GM13977 (cell line): ENCODE measurements around the gene SUSD1.
A peak's percentile ranks its signal among the peaks of the same experiment; 100 is the strongest.

Source experiments
- DNase-seq: peaks from one replicate; pipeline ENCODE4 v3.0.0; 2012; ENCODE audit warnings: low spot score
- CTCF ChIP-seq: IDR thresholded peaks from 2 replicates; pipeline ENCODE4 v1.5.1; 2012; ENCODE audit warnings: mild to moderate bottlenecking, control low read depth; ENCODE audit not compliant: insufficient read depth; ENCODE audit errors: extremely low read depth, missing control alignments
- in situ Hi-C: fragments of 300-500 bp; cut with MboI; formaldehyde crosslinking; loops from one replicate; pipeline ENCODE4 v1.12.0; 2022; ENCODE audit warnings: low sequenced_read_pairs, low pct_unique_long_range_greater_than_20kb, mixed read lengths, inconsistent platforms; ENCODE audit not compliant: unreplicated experiment

The SUSD1 gene

GRCh38 chr9:112042769-112043168, 132.3 kb downstream of the SUSD1 start:
- DNase-seq: no peak
- in situ Hi-C loops: no loop called here
- no peak for TF ChIP-seq CTCF

GRCh38 chr9:112042244-112042638, 132.9 kb downstream of the SUSD1 start:
- TF ChIP-seq CTCF: no peak
- in situ Hi-C loops: no loop called here
- DNase-seq: no peak

GRCh38 chr9:112041536-112042243, 133.4 kb downstream of the SUSD1 start:
- no peak for DNase-seq
- no peak for TF ChIP-seq CTCF
- in situ Hi-C loops: no loop called here

GRCh38 chr9:112041199-112041535, 133.9 kb downstream of the SUSD1 start:
- DNase-seq: no peak
- TF ChIP-seq CTCF: no peak
- in situ Hi-C loops: no loop called here

GRCh38 chr9:112038017-112038408, 137.1 kb downstream of the SUSD1 start:
- TF ChIP-seq CTCF: no peak

GRCh38 chr9:112037281-112038016, 137.6 kb downstream of the SUSD1 start:
- DNase-seq: peak; percentile 37
- no peak for TF ChIP-seq CTCF
- in situ Hi-C loops: no loop called here

More at GRCh38 chr9:112038017-112038408, 137.1 kb downstream of the SUSD1 start:
- DNase-seq: no peak
- in situ Hi-C loops: no loop called here
